IMR-90 (cell line): ENCODE results near the gene RAB39A. TPM values are rescaled to one million over a fixed set of nuclear protein-coding genes. Genes with fewer than 3 reads are reported as not detected.

Source experiments
- ATAC-seq: fragments of 200-7000 bp; cut with Tn5 transposase; 2 replicates; pipeline ENCODE4 v1.9.1; 2020; ENCODE audit warnings: low read depth, mild to moderate bottlenecking, moderate library complexity
- BruUV-seq: library from RNA; stranded (reverse); fragments of 400-500 nt; replicated peaks from 2 replicates; lab custom pipeline; 2021; lab: Mats Ljungman, UMichigan
- CTCF ChIA-PET: fragments of 300-600 bp; formaldehyde crosslinking; extraction: SDS; loops from one replicate; lab custom pipeline; 2021; ENCODE audit warnings: antibody characterized with exemption; lab: Yijun Ruan, JAX
- POLR2A ChIA-PET: fragments of 300-600 bp; sonication (Branson Sonifier 250); formaldehyde crosslinking; loops from one replicate; lab custom pipeline; 2022; ENCODE audit warnings: antibody characterized with exemption; ENCODE audit not compliant: unreplicated experiment; lab: Charles Lee
- DNase-seq: peaks from one replicate; pipeline ENCODE4 v3.0.0; 2013
- H2AFZ ChIP-seq: replicated peaks from 2 replicates; pipeline ENCODE3; 2013; ENCODE audit warnings: low read length, mild to moderate bottlenecking; ENCODE audit not compliant: poor library complexity
- H2AK5ac ChIP-seq: 2 replicates; pipeline ENCODE4 v1.6.1; 2013; ENCODE audit warnings: low read depth, low read length, inconsistent platforms
- H2AK9ac ChIP-seq: replicated peaks from 2 replicates; pipeline ENCODE3; 2013; ENCODE audit warnings: mild to moderate bottlenecking, low read depth, low read length, moderate library complexity; ENCODE audit not compliant: poor library complexity
- H2BK120ac ChIP-seq: 2 replicates; pipeline ENCODE4 v1.6.1; 2013; ENCODE audit warnings: low read depth, low read length, inconsistent platforms
- H2BK15ac ChIP-seq: 3 replicates; pipeline ENCODE4 v1.6.1; 2013; ENCODE audit warnings: low read depth, low read length, inconsistent platforms
- H2BK20ac ChIP-seq: 2 replicates; pipeline ENCODE4 v1.6.1; 2013; ENCODE audit warnings: low read depth, mild to moderate bottlenecking, inconsistent platforms, low read length, moderate library complexity
- H2BK5ac ChIP-seq: 2 replicates; pipeline ENCODE4 v1.6.1; 2013; ENCODE audit warnings: mild to moderate bottlenecking, low read depth, low read length, inconsistent platforms; ENCODE audit not compliant: poor library complexity, severe bottlenecking
- H3K14ac ChIP-seq: replicated peaks from 2 replicates; pipeline ENCODE4 v1.6.1; 2013; ENCODE audit warnings: low read depth, low read length, inconsistent platforms
- H3K18ac ChIP-seq: 2 replicates; pipeline ENCODE4 v1.6.1; 2013; ENCODE audit warnings: low read depth, low read length, control low read depth
- H3K23ac ChIP-seq: 2 replicates; pipeline ENCODE4 v1.6.1; 2013; ENCODE audit warnings: low read depth, low read length, inconsistent platforms
- H3K27ac ChIP-seq: 2 replicates; pipeline ENCODE4 v1.5.1; 2013; ENCODE audit warnings: mild to moderate bottlenecking, control low read depth, low read length; ENCODE audit not compliant: insufficient read depth
- H3K27me3 ChIP-seq: 2 replicates; pipeline ENCODE4 v1.6.1; 2013; ENCODE audit warnings: low read length; ENCODE audit not compliant: control insufficient read depth, insufficient read depth
- H3K36me3 ChIP-seq: 2 replicates; pipeline ENCODE4 v1.6.1; 2013; ENCODE audit warnings: low read length, mixed read lengths; ENCODE audit not compliant: control insufficient read depth, insufficient read depth
- H3K4ac ChIP-seq: 2 replicates; pipeline ENCODE4 v1.6.1; 2013; ENCODE audit warnings: low read depth, low read length, inconsistent platforms
- H3K4me1 ChIP-seq: 2 replicates; pipeline ENCODE4 v1.6.1; 2013; ENCODE audit warnings: low read length, mixed read lengths; ENCODE audit not compliant: control insufficient read depth, insufficient read depth
- H3K4me2 ChIP-seq: 2 replicates; pipeline ENCODE4 v1.6.1; 2013; ENCODE audit warnings: low read depth, mild to moderate bottlenecking, control low read depth, low read length, moderate library complexity
- H3K4me3 ChIP-seq: 2 replicates; pipeline ENCODE4 v1.5.1; 2013; ENCODE audit warnings: low read depth, mild to moderate bottlenecking, control low read depth, low read length, moderate library complexity; ENCODE audit not compliant: insufficient read depth
- H3K56ac ChIP-seq: 2 replicates; pipeline ENCODE4 v1.6.1; 2013; ENCODE audit warnings: low read length, inconsistent platforms; ENCODE audit not compliant: insufficient read depth; ENCODE audit errors: extremely low read depth
- H3K79me1 ChIP-seq, 2 experiments: 2 replicates each; pipeline ENCODE4 v1.6.1; 2013; ENCODE audit warnings: low read length in 2 of 2, inconsistent platforms in 1 of 2, low read depth in 1 of 2
- H3K9ac ChIP-seq: 2 replicates; pipeline ENCODE4 v1.6.1; 2013; ENCODE audit warnings: low read depth, low read length, control low read depth
- H3K9me1 ChIP-seq: 2 replicates; pipeline ENCODE4 v1.6.1; 2013; ENCODE audit warnings: low read length, inconsistent platforms; ENCODE audit not compliant: insufficient read depth
- H3K9me3 ChIP-seq: 2 replicates; pipeline ENCODE4 v1.6.1; 2013; ENCODE audit warnings: low read length; ENCODE audit not compliant: control insufficient read depth, insufficient read depth
- H4K20me1 ChIP-seq: 2 replicates; pipeline ENCODE4 v1.6.1; 2013; ENCODE audit warnings: low read length, inconsistent platforms; ENCODE audit not compliant: insufficient read depth
- H4K5ac ChIP-seq: 2 replicates; pipeline ENCODE4 v1.6.1; 2013; ENCODE audit warnings: mild to moderate bottlenecking, low read depth, low read length, control low read depth
- H4K8ac ChIP-seq, 2 experiments: 2 replicates each; pipeline ENCODE4 v1.6.1; 2013; ENCODE audit warnings: low read depth in 2 of 2, low read length in 2 of 2, control low read depth in 1 of 2, inconsistent platforms in 1 of 2
- H4K91ac ChIP-seq: 2 replicates; pipeline ENCODE4 v1.6.1; 2013; ENCODE audit warnings: low read depth, low read length, inconsistent platforms; ENCODE audit not compliant: insufficient read depth
- BHLHE40 ChIP-seq: fragments of 150-350 bp; IDR thresholded peaks from 2 replicates; pipeline ENCODE4 v1.6.1; 2016; ENCODE audit warnings: mild to moderate bottlenecking, low read depth, low read length
- CHD1 ChIP-seq: IDR thresholded peaks from 2 replicates; pipeline ENCODE4 v1.6.1; 2012; ENCODE audit warnings: low read depth, low read length, improper control_type of control experiment
- ELK1 ChIP-seq: fragments of 150-350 bp; IDR thresholded peaks from 2 replicates; pipeline ENCODE4 v1.6.1; 2016; ENCODE audit warnings: low read depth, mild to moderate bottlenecking, low read length, moderate library complexity, borderline replicate concordance
- MAFK ChIP-seq: IDR thresholded peaks from 2 replicates; pipeline ENCODE4 v1.6.1; 2012; ENCODE audit warnings: low read depth, low read length, improper control_type of control experiment
- MAZ ChIP-seq: IDR thresholded peaks from 2 replicates; pipeline ENCODE4 v1.6.1; 2012; ENCODE audit warnings: low read depth, mild to moderate bottlenecking, low read length, improper control_type of control experiment, moderate library complexity, borderline replicate concordance
- NFE2L2 ChIP-seq: fragments of 150-350 bp; IDR thresholded peaks from 2 replicates; pipeline ENCODE4 v1.6.1; 2016; ENCODE audit warnings: low read depth, mild to moderate bottlenecking, low read length
- POLR2A ChIP-seq: IDR thresholded peaks from 2 replicates; pipeline ENCODE4 v1.6.1; 2012; ENCODE audit warnings: mild to moderate bottlenecking, low read depth, low read length
- RCOR1 ChIP-seq: IDR thresholded peaks from 2 replicates; pipeline ENCODE4 v1.6.1; 2012; ENCODE audit warnings: mild to moderate bottlenecking, low read length, improper control_type of control experiment; ENCODE audit not compliant: insufficient replicate concordance
- WGBS, 2 experiments: methylation state at CpG; one replicate each; pipeline versions ENCODE4 v1.1.5 to v1.1.7; 2013; ENCODE audit warnings: missing lambda C conversion rate in 2 of 2; ENCODE audit not compliant: insufficient read length in 1 of 2; ENCODE audit errors: extremely low coverage in 2 of 2; 5-methylcytosine and 5-hydroxymethylcytosine counted together
- dilution Hi-C: fragments of 300-500 bp; cut with HindIII; formaldehyde crosslinking; loops from one replicate; pipeline ENCODE4 v1.14.3; 2018; ENCODE audit warnings: low sequenced_read_pairs; ENCODE audit not compliant: unreplicated experiment
- in situ Hi-C: fragments of 300-500 bp; cut with MboI; formaldehyde crosslinking; loops from 3 replicates; pipeline ENCODE4 v1.14.3; 2019; ENCODE audit warnings: low sequenced_read_pairs, inconsistent platforms, mixed read lengths
- intact Hi-C: fragments of 100-400 bp; cut with micrococcal nuclease; formaldehyde crosslinking; loops from 2 replicates; pipeline ENCODE4 v1.10.0; 2022
- polyA plus RNA-seq, 3 experiments: library from polyadenylated mRNA; depleted of rRNA; stranded (reverse); fragments of >200 nt; gene quantifications; 2 replicates each; pipeline ENCODE4 v1.2.3, GENCODE V29; 2012; ENCODE audit warnings: low replicate concordance in 1 of 3
- total RNA-seq: library from RNA; depleted of rRNA; stranded (reverse); fragments of >200 nt; gene quantifications from 2 replicates; pipeline ENCODE4 v1.2.3, GENCODE V29; 2012

Gene RAB39A
- total and polyA plus RNA-seq, 2 of the 4 experiments (the other 2 are of a cell fraction) = not detected

GRCh38 chr11:107970049-107970448, 41.8 kb downstream of the RAB39A start:
- no peak overlapping the region for H3K4ac ChIP-seq
- H3K79me1 ChIP-seq = no peaks in the 10 kb centered on the region
- H3K56ac ChIP-seq = no peak overlapping the region
- H2AK9ac ChIP-seq = no peak overlapping the region
- H3K14ac ChIP-seq = no peak overlapping the region
- no peaks in the 10 kb centered on the region for H3K36me3 ChIP-seq
- DNase-seq (no peak), ATAC-seq (no peak)
- H3K9ac ChIP-seq = no peak overlapping the region
- BruUV-seq = no TSS peak
- no peaks in the 10 kb centered on the region for H4K20me1 ChIP-seq
- H2AFZ ChIP-seq = no peak overlapping the region
- H3K23ac ChIP-seq = no peak overlapping the region
- no peak overlapping the region for H2BK5ac ChIP-seq
- no peak overlapping the region for H4K8ac ChIP-seq
- no CpG with 5 or more reads among the region's 5 CpGs for WGBS, 2 experiments
- TF ChIP-seq CHD1 (no peak), MAFK (no peak), POLR2A (no peak), NFE2L2 (no peak), BHLHE40 (no peak), ELK1 (no peak), MAZ (no peak), RCOR1 (no peak)
- H3K27me3 ChIP-seq = no peaks in the 10 kb centered on the region
- H3K9me3 ChIP-seq = no peaks in the 10 kb centered on the region
- no peak overlapping the region for H2BK120ac ChIP-seq
- dilution Hi-C loops = no loop called here
- no peak overlapping the region for H4K91ac ChIP-seq
- H3K27ac ChIP-seq = no peak overlapping the region
- H2BK15ac ChIP-seq = no peak overlapping the region
- H2BK20ac ChIP-seq = no peak overlapping the region
- ChIA-PET CTCF (no interaction called here), POLR2A (no interaction called here)
- in situ Hi-C loops = no loop called here
- no peak overlapping the region for H4K5ac ChIP-seq
- no peak overlapping the region for H3K4me2 ChIP-seq
- no peak overlapping the region for H2AK5ac ChIP-seq
- no peak overlapping the region for H3K4me3 ChIP-seq
- H3K4me1 ChIP-seq = no peaks in the 10 kb centered on the region
- H3K18ac ChIP-seq = no peak overlapping the region
- H3K9me1 ChIP-seq = no peaks in the 10 kb centered on the region
- intact Hi-C loops = no loop called here
